GM12878 (cell line): ENCODE data around the gene HEXIM2. TPM values are rescaled to one million over a fixed set of nuclear protein-coding genes. Genes with fewer than 3 reads are reported as not detected.

Experiments used
- ATAC-seq: fragments of 200-7000 bp; cut with Tn5 transposase; 3 replicates; pipeline ENCODE4 v1.9.1; 2020; ENCODE audit warnings: mild to moderate bottlenecking, moderate library complexity
- BruUV-seq: library from RNA; stranded (reverse); fragments of 400-500 nt; replicated peaks from 2 replicates; lab custom pipeline; 2021; lab: Mats Ljungman, UMichigan
- CTCF ChIA-PET: fragments of 300-600 bp; sonication (Branson Sonifier 250); formaldehyde crosslinking; extraction: SDS; loops from one replicate; lab custom pipeline; 2021; ENCODE audit warnings: inconsistent platforms; lab: Yijun Ruan, JAX
- POLR2A ChIA-PET: fragments of 350-600 bp; formaldehyde crosslinking; extraction: SDS; loops from one replicate; lab custom pipeline; 2021; ENCODE audit warnings: inconsistent platforms; lab: Charles Lee
- RAD21 ChIA-PET: fragments of 300-600 bp; sonication (Branson Sonifier 250); formaldehyde crosslinking; loops from one replicate; lab custom pipeline; 2023; ENCODE audit warnings: antibody characterized with exemption; ENCODE audit not compliant: unreplicated experiment; lab: Charles Lee
- SMC1A ChIA-PET: fragments of 300-600 bp; sonication (Branson Sonifier 250); formaldehyde crosslinking; loops from one replicate; lab custom pipeline; 2023; ENCODE audit not compliant: unreplicated experiment, uncharacterized antibody; lab: Charles Lee
- DNase-seq: peaks from one replicate; pipeline ENCODE4 v3.0.0-alpha.2; 2011; ENCODE audit warnings: low read depth, low spot score
- FAIRE-seq: peaks from 3 replicates; lab custom pipeline; 2011; peaks lifted over from hg19 to GRCh38; lab: Jason Lieb, UNC
- H2AFZ ChIP-seq: 2 replicates; pipeline ENCODE4 v1.6.0; 2011; ENCODE audit warnings: low read depth, low read length, control low read depth; ENCODE audit not compliant: control insufficient read depth
- H3K27ac ChIP-seq: 2 replicates; pipeline ENCODE4 v1.5.1; 2011; ENCODE audit warnings: control low read depth; ENCODE audit not compliant: control insufficient read depth, insufficient read depth
- H3K27me3 ChIP-seq, 2 experiments: replicated peaks in 1 of 2; 2 replicates each; pipeline versions ENCODE4 v1.6.0 to v1.6.1; 2011; ENCODE audit warnings: low read length in 1 of 2; ENCODE audit not compliant: control insufficient read depth in 2 of 2, insufficient read depth in 2 of 2
- H3K36me3 ChIP-seq, 2 experiments: 2 replicates each; pipeline ENCODE4 v1.5.1; 2011; ENCODE audit warnings: low read length in 1 of 2; ENCODE audit not compliant: control insufficient read depth in 2 of 2, insufficient read depth in 2 of 2
- H3K4me1 ChIP-seq: 2 replicates; pipeline ENCODE4 v1.6.1; 2011; ENCODE audit warnings: mild to moderate bottlenecking, low read length, moderate library complexity, mixed read lengths; ENCODE audit not compliant: control insufficient read depth, insufficient read depth
- H3K4me2 ChIP-seq: 2 replicates; pipeline ENCODE4 v1.6.0; 2011; ENCODE audit warnings: control low read depth; ENCODE audit not compliant: control insufficient read depth, insufficient read depth
- H3K4me3 ChIP-seq: fragments of 200-600 bp; sonication (generic); 2 replicates; pipeline ENCODE4 v1.5.1; 2016
- H3K79me2 ChIP-seq: 2 replicates; pipeline ENCODE4 v1.6.0; 2011; ENCODE audit warnings: low read length; ENCODE audit not compliant: control insufficient read depth, insufficient read depth
- H3K9ac ChIP-seq: 2 replicates; pipeline ENCODE4 v1.8.0; 2011; ENCODE audit warnings: low read length, control low read depth, mixed read lengths; ENCODE audit not compliant: control insufficient read depth, insufficient read depth
- H3K9me3 ChIP-seq: replicated peaks from 3 replicates; pipeline ENCODE4 v1.5.1; 2011; ENCODE audit warnings: mild to moderate bottlenecking, low read length; ENCODE audit not compliant: control insufficient read depth, insufficient read depth
- H4K20me1 ChIP-seq: 2 replicates; pipeline ENCODE4 v1.6.0; 2011; ENCODE audit not compliant: control insufficient read depth, insufficient read depth
- EED ChIP-seq: sonication (generic); IDR thresholded peaks from 2 replicates; pipeline ENCODE4 v1.6.1; 2016; ENCODE audit warnings: antibody characterized with exemption, low read depth
- EGR1 ChIP-seq, 2 experiments: IDR thresholded peaks; 1 replicate in 1 of 2; 2 replicates in 1 of 2; pipeline ENCODE4 v1.6.1; 2011 to 2012; ENCODE audit warnings: low read depth in 2 of 2, low read length in 2 of 2, borderline replicate concordance in 1 of 2, mild to moderate bottlenecking in 1 of 2, moderate library complexity in 1 of 2
- IKZF1 ChIP-seq: fragments of 450-650 bp; conservative IDR thresholded peaks from 2 replicates; pipeline ENCODE4 v1.6.1; 2017; ENCODE audit warnings: antibody characterized with exemption, mild to moderate bottlenecking
- IKZF2 ChIP-seq, 2 experiments: fragments of 450-650 bp; IDR thresholded peaks; 2 replicates each; pipeline ENCODE4 v1.6.1; 2017; ENCODE audit warnings: mild to moderate bottlenecking in 2 of 2, moderate library complexity in 2 of 2
- MEF2B ChIP-seq: fragments of 450-650 bp; IDR thresholded peaks from 2 replicates; pipeline ENCODE4 v1.6.1; 2018; ENCODE audit warnings: mild to moderate bottlenecking, moderate library complexity; ENCODE audit not compliant: partially characterized antibody, poor library complexity, severe bottlenecking
- MTA2 ChIP-seq: fragments of 450-650 bp; IDR thresholded peaks from 2 replicates; pipeline ENCODE4 v1.6.1; 2016; ENCODE audit warnings: low read depth, mild to moderate bottlenecking, moderate library complexity
- POLR2A ChIP-seq: IDR thresholded peaks from 2 replicates; pipeline ENCODE4 v1.6.1; 2011; ENCODE audit warnings: low read depth, mild to moderate bottlenecking, low read length
- SUPT20H ChIP-seq: IDR thresholded peaks from 2 replicates; pipeline ENCODE4 v1.6.1; 2011; ENCODE audit warnings: low read depth, mild to moderate bottlenecking, low read length, moderate library complexity, borderline replicate concordance; ENCODE audit not compliant: control insufficient read depth
- YBX1 ChIP-seq: fragments of 450-650 bp; IDR thresholded peaks from 2 replicates; pipeline ENCODE4 v1.6.1; 2016; ENCODE audit warnings: antibody characterized with exemption
- WGBS: methylation state at CpG from one replicate; pipeline ENCODE4 v1.1.6; 2016; ENCODE audit warnings: low lambda C conversion rate; ENCODE audit not compliant: insufficient replicate concordance, insufficient coverage; ENCODE audit errors: missing lambda C conversion rate; 5-methylcytosine and 5-hydroxymethylcytosine counted together
- in situ Hi-C: fragments of 300-500 bp; cut with MboI; formaldehyde crosslinking; loops from 9 replicates; pipeline ENCODE4 v1.14.3; 2018; ENCODE audit warnings: mixed read lengths
- intact Hi-C: fragments of 100-400 bp; cut with micrococcal nuclease; formaldehyde crosslinking; loops from one replicate; pipeline ENCODE4 v1.14.2; 2022; ENCODE audit not compliant: unreplicated experiment
- polyA plus RNA-seq, 11 experiments: library from polyadenylated mRNA; depleted of rRNA in 4 of 11; unstranded in 6 of 11; stranded (reverse) in 5 of 11; fragments of >200 nt; fragmentation: Nextera tagmentation in 4 of 11; fragmentation: Illumina TruSeq in 1 of 11; extraction: Ambion mirVana in 4 of 11; extraction: Trizol in 1 of 11; gene quantifications; 1 replicate in 1 of 11; 2 replicates in 10 of 11; pipeline versions ENCODE4 v1.2.1 to v1.2.3, GENCODE V29; 2011 to 2016; ENCODE audit warnings: inconsistent platforms in 2 of 11, missing spikeins in 2 of 11, low read depth in 1 of 11
- total RNA-seq, 4 experiments: library from RNA; depleted of rRNA in 3 of 4; stranded (reverse); fragments of >200 nt in 3 of 4; fragmentation: Illumina TruSeq in 1 of 4; extraction: Trizol in 1 of 4; gene quantifications; 2 replicates each; pipeline versions ENCODE4 v1.2.1 to v1.2.3, GENCODE V29; 2013 to 2021
- TF ChIP-seq, protein P1 (sequence below): IDR thresholded peaks from 2 replicates; pipeline ENCODE4 v1.6.1; 2011; ENCODE audit warnings: borderline replicate concordance, low read depth, mild to moderate bottlenecking, moderate library complexity, low read length; ENCODE audit not compliant: insufficient read depth, poor library complexity, severe bottlenecking

The HEXIM2 gene
- total and polyA plus RNA-seq, 10 of the 15 experiments (the other 5 are each of a cell fraction or from before 2014, with no cell fraction given): 0.10 to 10.3 (median 6.4) TPM

DNA sequence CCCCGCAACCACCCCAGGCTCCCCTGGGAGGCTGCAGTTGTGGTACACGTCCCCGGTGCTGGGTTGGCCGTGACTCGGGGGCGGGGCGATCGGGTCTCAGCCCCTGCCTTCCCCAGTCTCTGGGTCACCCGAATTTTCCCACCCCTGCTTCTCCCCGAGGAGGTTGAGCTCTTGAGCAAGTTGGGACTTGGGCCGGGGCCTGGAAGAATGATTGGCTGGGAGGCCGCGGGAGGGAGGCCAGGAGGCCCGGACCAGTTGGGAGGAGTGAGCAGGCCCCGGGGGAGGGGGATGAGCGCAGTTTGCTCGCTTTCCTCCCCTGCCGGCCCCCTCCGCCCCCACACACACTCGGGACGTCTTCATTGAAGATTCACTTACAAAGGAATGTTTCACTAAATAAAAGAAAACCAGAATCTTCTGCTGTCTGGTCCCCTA is 17.9 kb upstream of the HEXIM2 start:
- intact Hi-C loops (no loop called here), in situ Hi-C loops (no loop called here)
- H3K9me3 ChIP-seq: no peaks in the 10 kb centered on the region
- peak overlapping the region; percentile 67 for H3K4me3 ChIP-seq
- RAD21 ChIA-PET: interaction anchor here (0.7 to 1.7 kb wide), 2 partner anchors 8 to 17 kb away, joined by 3 to 10 read pairs; partner anchors contain the start of gene ACBD4
- H3K9ac ChIP-seq: peak overlapping the region; percentile 67
- FAIRE-seq: no peak
- H3K79me2 ChIP-seq: peaks cover 14% of the 10 kb centered on the region
- H3K36me3 ChIP-seq: no peaks in the 10 kb centered on the region
- no peak for ATAC-seq
- peak overlapping the region; percentile 32; the same call in 1 of the 2 replicates for H3K27ac ChIP-seq
- TF ChIP-seq IKZF1 (peak; percentile 10; the same call in 1 of the 2 replicates), EGR1 (IDR thresholded peaks at IDR 0.05; ENCODE audit: borderline replicate concordance in 1 of 2, low read depth in 2 of 2, low read length in 2 of 2) (peak in 1 of 2 experiments; percentile 80; a peak in 2 of 3 replicates), YBX1 (no peak), MEF2B (peak; percentile 84), MTA2 (0 out of 2 replicates have a peak, but pooled peaks have one; percentile 14), IKZF2 (IDR thresholded peaks at IDR 0.05) (peak in 1 of 2 experiments; percentile 36; a peak in 1 of 4 replicates), SUPT20H (no peak), POLR2A (0 out of 2 replicates have a peak, but pooled peaks have one; percentile 6), EED (peak; percentile 30; the same call in 1 of the 2 replicates)
- TF ChIP-seq, protein P1, sequence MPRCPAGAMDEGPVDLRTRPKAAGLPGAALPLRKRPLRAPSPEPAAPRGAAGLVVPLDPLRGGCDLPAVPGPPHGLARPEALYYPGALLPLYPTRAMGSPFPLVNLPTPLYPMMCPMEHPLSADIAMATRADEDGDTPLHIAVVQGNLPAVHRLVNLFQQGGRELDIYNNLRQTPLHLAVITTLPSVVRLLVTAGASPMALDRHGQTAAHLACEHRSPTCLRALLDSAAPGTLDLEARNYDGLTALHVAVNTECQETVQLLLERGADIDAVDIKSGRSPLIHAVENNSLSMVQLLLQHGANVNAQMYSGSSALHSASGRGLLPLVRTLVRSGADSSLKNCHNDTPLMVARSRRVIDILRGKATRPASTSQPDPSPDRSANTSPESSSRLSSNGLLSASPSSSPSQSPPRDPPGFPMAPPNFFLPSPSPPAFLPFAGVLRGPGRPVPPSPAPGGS: no peak
- peak overlapping the region; percentile 66 for H2AFZ ChIP-seq
- no peaks in the 10 kb centered on the region for H4K20me1 ChIP-seq
- SMC1A ChIA-PET: interaction anchor here (1.2 kb wide), 1 partner anchor 8 kb away, joined by 10 read pairs; the partner anchor contains the start of gene ACBD4
- H3K27me3 ChIP-seq: no peaks in the 10 kb centered on the region
- H3K4me2 ChIP-seq: peak overlapping the region; percentile 87
- WGBS: 12% methylated on average over 21 of the region's 21 CpGs
- no peak for DNase-seq
- peaks cover 18% of the 10 kb centered on the region for H3K4me1 ChIP-seq
- BruUV-seq: no TSS peak
- POLR2A ChIA-PET: interaction anchor here (0.5 to 1.6 kb wide), 5 partner anchors 10 to 62 kb away, joined by 3 to 6 read pairs (median 3); partner anchors contain the start of gene HEXIM2
- CTCF ChIA-PET: interaction anchor here (0.6 to 11.0 kb wide), 4 partner anchors 9 to 83 kb away, joined by 3 to 280 read pairs (median 4); partner anchors contain the start of gene ACBD4
